GM19463 (cell line): ENCODE measurements around the gene PRPSAP2.
"Not testable (repeated sequence)": the region's sequence is repeated elsewhere in the genome, so short reads cannot be mapped to it uniquely, and the experiment has no call there.

Source experiments
- ATAC-seq: cut with Tn5 transposase; IDR thresholded peaks from one replicate; pipeline ENCODE4 v1.9.1; 2021; ENCODE audit warnings: mild to moderate bottlenecking, moderate library complexity; ENCODE audit not compliant: unreplicated experiment

PRPSAP2 gene

GRCh38 chr17:18857864-18858566 is at the start of gene PRPSAP2:
PRPSAP2 (plus strand) TSS chr17:18858131; CDS start chr17:18865834, 7,703 bp downstream.
- ATAC-seq, result peak; percentile 65

GRCh38 chr17:18815924-18816323 is 42.0 kb upstream of the PRPSAP2 start:
- not testable (repeated sequence) for ATAC-seq

GRCh38 chr17:18816489-18817371 is 41.2 kb upstream of the PRPSAP2 start:
- ATAC-seq, result not testable (repeated sequence)

DNA sequence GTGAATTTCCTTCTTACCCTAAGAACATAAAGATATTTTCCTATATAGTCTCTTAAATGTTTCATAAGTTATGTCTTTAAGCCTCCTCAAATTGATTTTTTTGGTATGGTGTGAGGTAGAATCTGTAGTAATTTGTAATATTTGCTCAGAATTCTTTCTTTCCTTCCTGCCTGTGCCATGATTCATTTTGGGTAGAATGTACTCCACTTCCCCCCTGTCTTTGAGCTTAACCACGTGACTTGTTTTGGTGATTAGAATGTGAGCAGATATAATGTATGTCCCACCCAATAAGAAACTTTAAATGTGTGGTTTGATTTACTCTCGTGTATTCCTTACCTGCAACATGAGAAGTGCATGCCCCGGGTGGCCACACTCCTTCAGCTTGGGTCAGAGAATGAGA is 36.5 kb upstream of the PRPSAP2 start:
- not testable (repeated sequence) for ATAC-seq

GRCh38 chr17:18827613-18828012 is 30.3 kb upstream of the PRPSAP2 start:
- ATAC-seq, result not testable (repeated sequence)

DNA sequence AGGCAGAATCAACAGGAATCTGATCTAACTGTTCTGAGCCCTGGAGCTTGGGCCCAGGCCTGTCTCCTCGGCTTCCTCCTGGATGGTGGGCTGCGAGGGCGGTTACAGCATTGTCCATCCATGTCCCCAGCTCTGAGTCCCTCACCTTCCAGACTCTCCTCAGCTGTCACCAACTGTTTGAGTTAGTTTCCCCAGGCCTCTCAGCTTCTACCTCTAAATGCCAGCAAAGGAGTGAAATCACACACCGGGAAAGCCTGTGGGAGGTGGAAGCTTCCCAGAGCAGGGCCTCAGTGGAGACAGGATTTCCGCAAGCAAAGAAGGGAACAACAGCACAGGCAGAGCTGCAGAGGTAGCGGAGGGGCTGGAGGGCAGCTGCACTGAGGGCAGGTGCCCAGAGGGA is 9.4 kb upstream of the PRPSAP2 start:
- no peak for ATAC-seq

DNA sequence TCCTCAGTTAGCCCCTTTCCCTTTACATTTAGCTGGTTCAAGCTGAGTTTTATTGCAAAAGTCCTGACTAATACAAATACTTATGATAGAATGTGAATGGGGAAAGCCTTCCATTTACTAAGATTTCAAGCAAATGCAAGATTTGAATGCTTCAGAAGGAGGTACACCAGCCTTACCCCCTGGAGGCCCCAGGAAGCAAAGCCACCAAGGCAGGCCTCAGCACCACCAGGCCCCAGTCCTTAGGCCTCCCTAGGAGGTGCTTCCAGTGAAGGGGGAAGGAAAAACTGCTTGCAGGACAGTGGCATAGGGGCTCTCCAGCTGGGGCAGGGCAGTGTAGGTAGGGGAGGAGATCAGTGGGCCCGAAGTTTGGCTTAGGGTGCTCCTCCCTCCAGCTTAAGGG is 7.3 kb upstream of the PRPSAP2 start:
- ATAC-seq, result no peak

GRCh38 chr17:18851201-18851600 is 6.7 kb upstream of the PRPSAP2 start:
- ATAC-seq, result no peak

- ATAC-seq, result no peak
Measured at GRCh38 chr17:18854956-18855355, 3.0 kb upstream of the PRPSAP2 start.

DNA sequence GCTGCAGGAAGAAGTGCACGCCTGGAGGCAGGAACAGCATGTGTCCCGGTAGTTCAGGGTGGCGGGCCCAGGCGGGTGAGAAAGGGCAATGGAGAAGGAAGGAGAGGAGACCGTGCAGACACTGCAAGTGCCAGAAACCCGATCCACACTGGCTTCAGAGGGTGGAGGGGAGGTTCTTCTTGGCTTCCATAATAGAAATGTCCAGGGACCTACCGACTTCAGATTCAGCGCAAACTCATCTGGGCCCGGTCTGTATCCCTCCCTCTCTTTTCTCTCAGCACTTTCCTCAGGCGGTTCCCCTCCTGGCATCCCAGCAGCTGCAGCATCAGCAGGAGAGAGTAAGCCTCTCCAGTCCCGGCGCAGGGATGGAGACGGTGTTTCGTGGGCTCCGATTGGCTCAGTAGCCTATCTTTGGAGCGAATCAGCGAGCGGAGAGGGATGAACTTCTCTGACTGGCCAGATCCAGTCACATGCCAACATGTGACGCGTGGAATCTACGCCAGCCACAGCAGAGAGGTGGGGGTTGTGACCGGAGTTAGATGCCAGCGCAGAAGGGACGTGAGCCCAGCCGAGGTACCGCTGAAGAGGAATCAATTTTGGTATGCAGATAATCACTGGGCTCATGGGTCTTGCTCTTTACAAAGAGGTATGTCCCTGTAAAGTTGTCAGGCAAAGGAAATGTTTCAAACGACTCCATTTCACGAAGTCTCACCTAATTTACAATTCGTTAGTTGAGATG is 1.9 kb upstream of the PRPSAP2 start:
- peak; percentile 70 for ATAC-seq

GRCh38 chr17:18856570-18856915 is 1.4 kb upstream of the PRPSAP2 start:
- no peak for ATAC-seq

DNA sequence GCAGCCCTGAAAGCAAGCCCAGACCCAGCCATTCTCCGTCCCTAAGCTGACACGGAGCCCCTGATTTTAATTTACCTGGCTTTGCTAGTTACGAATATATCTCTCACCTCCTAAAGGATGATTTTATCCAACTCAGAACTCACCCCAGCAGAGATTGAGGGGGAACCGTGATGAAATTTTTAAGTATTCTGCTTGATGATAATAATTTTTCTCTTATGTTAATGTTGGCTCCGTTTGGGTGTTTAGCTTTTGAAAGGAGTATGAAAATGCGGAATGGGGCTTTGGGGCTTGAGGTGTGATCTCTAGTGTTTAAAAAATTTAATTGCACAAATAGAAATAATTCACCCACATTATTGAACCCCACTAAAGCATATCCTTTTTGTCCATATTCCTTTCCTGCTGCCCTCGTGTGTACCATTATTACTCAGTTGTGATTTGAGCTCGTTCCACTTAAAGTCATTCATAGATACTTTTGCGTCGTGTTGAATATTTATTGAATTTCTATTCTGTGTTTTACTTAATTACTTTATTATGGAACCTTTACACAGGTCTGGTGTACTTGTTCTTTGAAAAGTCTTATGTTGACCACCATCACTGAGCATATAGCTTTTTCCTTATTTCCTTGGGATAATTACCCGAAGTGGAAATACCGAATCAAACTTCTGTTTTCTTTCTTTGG is 775 bp downstream of the PRPSAP2 start:
- ATAC-seq, result no peak

GRCh38 chr17:18859256-18859655 is 1.3 kb downstream of the PRPSAP2 start:
- no peak for ATAC-seq

DNA sequence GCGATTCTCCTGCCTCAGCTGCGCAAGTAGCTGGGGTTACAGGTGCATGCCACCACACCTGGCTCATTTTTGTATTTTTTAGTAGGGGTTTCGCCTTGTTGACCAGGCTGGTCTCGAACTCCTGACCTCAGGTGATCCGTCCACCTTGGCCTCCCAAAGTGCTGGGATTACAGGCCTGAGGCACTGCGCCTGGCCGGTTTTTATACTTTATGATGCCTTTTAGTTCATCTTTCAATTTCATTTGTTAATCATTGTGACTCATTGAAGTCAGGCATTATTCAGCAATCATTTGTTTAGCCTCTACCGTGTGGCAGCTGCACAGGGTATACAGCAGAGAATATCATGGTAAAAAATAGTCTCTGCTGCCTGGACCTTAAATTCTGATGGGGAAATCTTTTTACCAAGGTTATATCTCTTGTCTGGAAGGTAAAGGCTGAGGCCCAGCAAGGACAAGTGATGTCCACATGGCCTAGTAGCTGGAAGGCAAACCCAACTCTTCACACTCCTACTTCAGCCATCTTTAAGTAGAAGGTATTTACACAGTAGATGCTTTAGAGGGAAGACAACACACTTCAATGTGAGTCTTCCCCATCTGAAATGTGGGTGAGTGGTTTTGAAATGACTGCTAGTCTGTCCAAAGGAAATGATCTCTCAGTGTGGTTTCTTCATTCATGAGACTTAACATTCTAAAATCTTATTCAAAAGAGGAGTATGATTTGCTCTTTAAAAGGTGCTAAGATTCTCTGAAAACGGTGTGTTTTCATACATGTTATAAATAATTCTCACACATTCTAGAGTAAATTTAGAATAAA is 2.4 kb downstream of the PRPSAP2 start:
- ATAC-seq, result no peak

DNA sequence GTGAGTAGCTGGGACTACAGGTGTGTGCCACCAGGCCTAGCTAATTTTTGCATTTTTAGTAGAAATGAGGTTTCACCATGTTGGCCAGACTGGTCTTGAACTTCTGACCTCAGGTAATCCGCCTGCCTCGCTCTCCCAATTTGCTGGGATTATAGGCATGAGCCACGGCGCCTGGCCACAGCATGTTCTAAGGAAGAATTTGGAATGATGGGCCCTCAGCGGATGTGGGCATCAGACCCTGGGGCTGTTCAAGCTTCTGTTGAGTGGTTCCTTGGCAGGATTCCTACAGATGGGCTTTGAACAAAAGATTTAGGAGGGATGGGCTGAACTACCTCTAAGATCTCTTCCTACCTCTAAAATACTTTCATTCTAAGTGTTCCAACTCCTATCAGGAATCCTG is 4.1 kb downstream of the PRPSAP2 start:
- ATAC-seq, result no peak

DNA sequence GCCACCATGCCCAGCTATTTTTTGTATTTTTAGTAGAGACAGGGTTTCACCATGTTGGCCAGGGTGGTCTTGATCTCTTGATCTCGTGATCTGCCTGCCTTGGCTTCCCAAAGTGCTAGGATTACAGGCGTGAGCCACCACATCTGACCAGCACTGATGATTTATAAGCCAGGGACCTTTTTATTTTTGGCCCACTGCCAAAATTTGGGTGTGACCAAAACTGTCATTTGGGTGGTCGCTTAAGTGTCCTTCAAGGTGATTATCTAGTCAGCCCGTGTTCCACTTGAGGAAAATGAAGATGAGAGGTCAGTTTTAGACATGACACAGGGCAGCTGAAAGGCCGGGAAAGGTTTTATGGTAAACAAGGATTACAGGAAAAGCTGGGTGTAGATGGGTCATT is 7.1 kb downstream of the PRPSAP2 start:
- not testable (repeated sequence) for ATAC-seq

GRCh38 chr17:18866866-18867813 is 9.2 kb downstream of the PRPSAP2 start:
- no peak for ATAC-seq

DNA sequence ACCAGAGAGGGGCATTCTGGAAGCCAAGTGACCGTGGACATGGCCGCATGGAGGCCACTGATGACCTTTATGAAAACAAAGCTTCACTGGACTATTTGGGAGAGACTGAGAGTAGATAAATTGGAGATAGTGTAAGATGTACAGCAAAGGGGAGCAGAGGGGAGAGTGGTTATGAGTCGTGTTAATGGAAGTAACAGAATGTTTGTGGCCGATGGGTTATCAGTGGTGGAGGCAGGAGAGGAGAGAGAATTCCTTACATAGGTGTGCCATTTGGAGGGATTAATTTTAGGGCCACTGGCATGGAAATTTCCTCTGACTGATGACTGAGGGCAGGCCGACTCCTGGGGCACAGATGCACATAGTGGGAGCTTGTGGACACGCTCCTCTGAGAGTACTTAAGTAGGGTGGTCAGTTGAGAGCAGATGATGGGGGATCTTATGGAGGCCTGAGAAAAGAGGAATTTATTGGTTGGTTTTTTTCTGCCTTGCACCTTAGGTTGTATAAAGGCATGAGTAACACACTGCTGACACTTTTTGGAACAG is 19.2 kb downstream of the PRPSAP2 start:
- ATAC-seq, result no peak
